GM21737 (cell line): Measurements from ENCODE around the gene RGCC.

Experiments used
- ATAC-seq: cut with Tn5 transposase; IDR thresholded peaks from one replicate; pipeline ENCODE4 v1.9.1; 2021; ENCODE audit warnings: mild to moderate bottlenecking, moderate library complexity; ENCODE audit not compliant: unreplicated experiment

The RGCC gene

DNA sequence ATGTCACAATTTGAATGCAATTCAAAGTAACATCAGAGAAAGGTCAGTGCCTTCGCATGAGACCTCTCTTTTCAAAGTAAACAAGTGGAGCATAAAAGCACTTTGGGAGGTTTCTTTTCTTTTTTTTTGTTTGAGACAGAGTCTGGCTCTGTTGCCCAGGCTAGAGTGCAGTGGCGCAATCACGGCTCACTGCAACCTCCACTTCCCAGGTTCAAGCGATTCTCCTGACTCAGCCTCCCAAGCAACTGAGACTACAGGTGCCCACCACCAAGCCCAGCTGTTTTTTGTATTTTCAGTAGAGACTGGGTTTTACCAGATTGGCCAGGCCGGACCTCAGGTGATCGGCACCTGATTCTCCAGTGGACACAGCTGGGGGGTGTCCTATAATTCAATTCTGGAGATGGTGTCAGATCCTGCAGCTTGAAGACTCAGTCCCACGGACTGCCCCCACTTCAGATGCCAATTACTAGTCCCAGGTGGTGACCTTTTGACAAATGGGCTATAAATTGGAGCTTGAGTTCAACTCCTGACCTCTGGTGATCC is 57.6 kb downstream of the RGCC start:
- no peak for ATAC-seq

DNA sequence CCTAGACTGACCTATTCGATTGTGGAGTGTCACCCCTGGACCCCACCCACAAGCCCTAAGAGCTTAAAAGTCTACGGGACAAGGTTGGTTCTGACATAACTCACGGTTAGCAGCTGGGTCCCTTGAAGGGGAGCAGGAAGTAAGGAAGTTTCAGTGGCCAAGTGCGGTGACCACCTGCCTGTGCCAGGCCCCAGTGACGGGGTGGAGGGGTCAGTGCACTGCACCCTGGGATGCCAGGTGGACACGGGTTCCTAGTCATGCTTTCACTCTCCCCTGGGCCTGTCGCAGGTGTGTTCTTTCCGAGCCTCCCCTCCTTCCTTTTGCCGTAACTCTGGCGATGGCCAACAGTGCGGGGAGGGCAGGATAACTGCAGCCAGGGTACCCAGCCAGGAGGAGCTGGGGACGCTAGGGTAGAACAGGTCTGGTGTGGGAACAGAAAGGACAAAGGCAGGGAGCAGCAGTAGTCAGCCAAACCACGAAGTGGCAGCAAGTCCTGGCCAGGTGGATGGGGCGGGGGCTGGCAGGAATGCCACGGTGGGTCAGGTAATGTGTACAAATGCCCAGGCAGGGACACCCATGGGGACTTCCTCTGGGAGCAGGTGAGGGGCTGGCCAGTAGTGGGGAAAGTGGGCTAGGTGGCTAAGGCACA is 58.3 kb downstream of the RGCC start:
- ATAC-seq: no peak

DNA sequence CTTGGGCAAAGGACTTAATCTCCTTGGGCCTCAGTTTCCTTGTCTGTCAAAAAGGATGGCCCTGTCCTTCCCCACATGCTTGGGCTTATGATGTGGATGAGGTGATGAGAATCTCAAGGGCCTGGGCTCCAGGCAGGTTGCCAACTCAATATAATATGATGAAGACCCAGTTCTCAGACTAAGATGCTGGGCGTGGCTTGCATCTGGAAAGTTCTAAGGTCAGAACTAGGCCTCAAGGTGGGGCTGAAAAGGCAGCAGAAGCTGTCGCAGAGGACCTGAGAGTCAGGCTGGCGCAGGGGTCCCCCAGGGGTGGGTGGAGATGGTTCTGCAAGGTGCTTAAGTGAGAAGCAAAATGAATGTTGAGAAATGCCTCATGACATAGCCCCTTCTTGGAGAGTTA is 58.8 kb downstream of the RGCC start:
- no peak for ATAC-seq

DNA sequence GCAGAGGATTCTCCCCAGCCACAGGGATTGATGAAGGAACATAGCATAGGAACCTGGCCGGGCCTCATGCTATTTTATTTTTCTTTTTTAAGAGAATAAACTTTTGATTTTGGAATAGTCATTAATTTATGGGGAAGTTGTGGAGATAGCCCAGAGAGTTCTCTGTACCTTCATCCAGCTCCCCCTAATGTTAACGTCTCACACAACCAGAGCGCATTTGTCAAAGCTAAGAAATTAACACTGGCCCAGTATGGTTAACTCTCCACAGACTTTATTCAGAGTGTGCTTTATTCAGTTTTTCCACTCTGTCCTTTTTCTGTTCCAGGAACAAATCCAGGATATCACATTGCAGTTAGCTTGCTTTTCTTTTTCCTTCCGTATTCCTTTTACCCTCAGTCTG is 59.4 kb downstream of the RGCC start:
- ATAC-seq: no peak

DNA sequence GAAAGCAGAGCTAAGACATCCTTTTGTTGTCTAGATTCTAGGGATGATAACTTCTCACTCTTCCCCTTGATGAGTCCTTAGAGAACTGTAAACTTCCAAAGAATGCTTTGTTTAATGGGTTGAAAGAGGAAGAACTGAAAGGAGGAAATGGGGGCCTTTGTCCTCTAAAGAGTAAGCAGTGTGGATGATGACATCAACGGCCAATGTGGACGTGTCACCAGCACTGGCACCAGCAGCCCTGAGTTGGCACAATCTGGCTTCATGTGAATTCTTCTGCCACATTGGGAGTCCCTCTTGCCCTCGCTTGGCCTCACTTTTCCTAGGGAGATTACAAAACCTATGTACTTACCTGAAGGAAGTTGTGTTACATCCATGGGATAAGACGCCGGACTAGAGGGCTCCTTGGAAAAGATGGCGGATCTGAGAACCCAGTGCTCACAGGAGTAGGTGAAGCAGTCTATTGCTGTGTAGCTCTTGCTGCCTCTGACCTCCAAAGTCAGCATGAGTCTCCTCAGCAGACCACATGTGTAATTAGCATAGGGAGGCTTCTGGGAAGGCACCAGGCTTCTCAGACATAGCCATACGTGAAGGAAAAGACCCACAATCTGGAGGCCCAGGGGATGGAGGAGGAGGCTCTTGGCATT is 62.8 kb downstream of the RGCC start:
- ATAC-seq: no peak
